Brain microvascular endothelial cell (primary cell): Measurements from ENCODE around the gene TRIM67.

Source experiments
- DNase-seq: peaks from one replicate; pipeline ENCODE4 v3.0.0-alpha.2; 2020
- H3K27ac ChIP-seq: fragments of 250-450 bp; sonication (Bioruptor Pico); 2 replicates; pipeline ENCODE4 v1.5.1; 2020; ENCODE audit warnings: mild to moderate bottlenecking, moderate library complexity
- H3K27me3 ChIP-seq: fragments of 250-450 bp; sonication (Bioruptor Pico); replicated peaks from 2 replicates; pipeline ENCODE4 v1.5.1; 2020; ENCODE audit warnings: mild to moderate bottlenecking
- H3K36me3 ChIP-seq: fragments of 250-450 bp; sonication (Bioruptor Pico); replicated peaks from 2 replicates; pipeline ENCODE4 v1.5.1; 2020; ENCODE audit warnings: mild to moderate bottlenecking
- H3K4me3 ChIP-seq: 2 replicates; pipeline ENCODE4 v1.5.1; 2011; ENCODE audit warnings: low read depth, mild to moderate bottlenecking, control low read depth, low read length, moderate library complexity
- in situ Hi-C: cut with HindIII; loops from 2 replicates; pipeline ENCODE4 v1.10.0; 2017; ENCODE audit warnings: low sequenced_read_pairs, low pct_ligation_motif_present
- TF ChIP-seq, protein P1 (sequence below): IDR thresholded peaks from 2 replicates; pipeline ENCODE4 v1.5.1; 2011; ENCODE audit warnings: low read depth, mild to moderate bottlenecking, moderate library complexity, low read length, control low read depth, inconsistent platforms; ENCODE audit errors: missing control alignments

Gene TRIM67

DNA sequence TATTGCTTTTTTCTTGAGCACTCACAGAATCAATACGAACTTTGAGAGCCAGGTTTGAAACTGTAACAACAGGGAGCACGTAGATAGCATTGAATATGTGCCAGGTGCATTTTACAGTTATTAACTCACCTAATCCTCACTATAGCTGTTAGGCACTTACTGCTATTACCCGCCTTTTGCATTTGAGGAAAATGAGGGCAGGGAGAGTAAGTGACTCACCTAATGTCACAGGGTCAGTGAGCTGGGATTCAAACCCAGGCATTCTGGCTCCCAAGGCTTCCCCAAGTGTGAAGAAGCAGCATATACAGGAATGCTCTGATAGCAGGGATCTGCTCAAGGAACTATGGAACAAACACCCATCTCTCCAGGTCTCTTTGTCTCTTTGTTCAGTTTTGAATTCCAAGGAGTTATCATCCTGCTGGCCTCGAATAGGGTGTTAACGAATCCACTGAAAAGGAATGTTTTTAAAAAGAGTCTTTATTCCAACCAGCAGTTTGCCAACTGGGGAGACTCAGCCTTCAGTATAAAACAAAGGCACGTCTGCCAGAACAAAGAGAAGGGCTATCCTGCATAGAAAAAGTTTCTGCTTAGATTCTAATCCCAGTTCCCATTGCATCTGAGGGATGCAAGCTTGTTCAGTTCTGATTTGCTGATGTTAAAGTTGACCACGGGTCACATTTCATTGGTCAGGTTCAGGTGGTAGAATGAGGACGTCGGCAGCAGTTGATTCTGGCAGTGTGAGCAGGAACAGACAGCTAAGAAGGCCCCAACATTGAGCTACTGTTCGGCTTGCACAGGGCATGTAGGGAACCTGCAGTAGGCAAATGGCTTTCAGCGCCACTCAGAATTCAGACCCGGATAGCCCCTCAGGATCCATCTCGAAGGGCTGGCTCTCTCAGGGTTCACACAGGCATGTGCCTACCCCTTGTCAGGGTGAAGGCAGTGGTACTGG lies 22.1 kb downstream of the TRIM67 start:
- H3K27me3 ChIP-seq, result peaks cover 20% of the 10 kb centered on the region
- H3K4me3 ChIP-seq, result no peak overlapping the region
- TF ChIP-seq, protein P1, sequence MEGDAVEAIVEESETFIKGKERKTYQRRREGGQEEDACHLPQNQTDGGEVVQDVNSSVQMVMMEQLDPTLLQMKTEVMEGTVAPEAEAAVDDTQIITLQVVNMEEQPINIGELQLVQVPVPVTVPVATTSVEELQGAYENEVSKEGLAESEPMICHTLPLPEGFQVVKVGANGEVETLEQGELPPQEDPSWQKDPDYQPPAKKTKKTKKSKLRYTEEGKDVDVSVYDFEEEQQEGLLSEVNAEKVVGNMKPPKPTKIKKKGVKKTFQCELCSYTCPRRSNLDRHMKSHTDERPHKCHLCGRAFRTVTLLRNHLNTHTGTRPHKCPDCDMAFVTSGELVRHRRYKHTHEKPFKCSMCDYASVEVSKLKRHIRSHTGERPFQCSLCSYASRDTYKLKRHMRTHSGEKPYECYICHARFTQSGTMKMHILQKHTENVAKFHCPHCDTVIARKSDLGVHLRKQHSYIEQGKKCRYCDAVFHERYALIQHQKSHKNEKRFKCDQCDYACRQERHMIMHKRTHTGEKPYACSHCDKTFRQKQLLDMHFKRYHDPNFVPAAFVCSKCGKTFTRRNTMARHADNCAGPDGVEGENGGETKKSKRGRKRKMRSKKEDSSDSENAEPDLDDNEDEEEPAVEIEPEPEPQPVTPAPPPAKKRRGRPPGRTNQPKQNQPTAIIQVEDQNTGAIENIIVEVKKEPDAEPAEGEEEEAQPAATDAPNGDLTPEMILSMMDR, result no peak
- DNase-seq, result no peak
- in situ Hi-C loops, result no loop called here
- no peak overlapping the region for H3K27ac ChIP-seq
- H3K36me3 ChIP-seq, result no peaks in the 10 kb centered on the region

DNA sequence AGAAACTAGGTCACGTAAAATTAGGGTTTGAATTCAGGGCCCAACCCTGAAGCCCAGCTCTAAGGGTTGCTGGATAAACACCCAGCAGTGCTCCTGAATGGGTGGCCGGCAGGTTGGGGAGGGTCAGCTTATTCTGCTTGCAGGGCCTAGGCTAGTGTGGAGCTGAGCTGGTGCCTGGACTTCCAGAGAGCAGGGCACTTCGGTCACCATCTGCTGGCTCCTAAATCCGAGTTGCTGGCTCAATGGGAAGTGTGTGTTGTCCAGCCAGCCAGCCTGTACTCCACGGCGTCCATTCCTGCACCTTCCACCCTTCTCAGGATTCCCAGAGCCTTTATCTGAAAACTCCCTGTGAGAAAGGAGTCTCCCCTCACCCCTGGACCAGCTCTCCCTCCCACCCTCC lies 23.0 kb downstream of the TRIM67 start:
- H3K27me3 ChIP-seq, result peaks cover 20% of the 10 kb centered on the region
- no peak for DNase-seq
- no peak overlapping the region for H3K4me3 ChIP-seq
- H3K36me3 ChIP-seq, result no peaks in the 10 kb centered on the region
- TF ChIP-seq, protein P1, result no peak
- in situ Hi-C loops, result no loop called here
- H3K27ac ChIP-seq, result no peak overlapping the region

DNA sequence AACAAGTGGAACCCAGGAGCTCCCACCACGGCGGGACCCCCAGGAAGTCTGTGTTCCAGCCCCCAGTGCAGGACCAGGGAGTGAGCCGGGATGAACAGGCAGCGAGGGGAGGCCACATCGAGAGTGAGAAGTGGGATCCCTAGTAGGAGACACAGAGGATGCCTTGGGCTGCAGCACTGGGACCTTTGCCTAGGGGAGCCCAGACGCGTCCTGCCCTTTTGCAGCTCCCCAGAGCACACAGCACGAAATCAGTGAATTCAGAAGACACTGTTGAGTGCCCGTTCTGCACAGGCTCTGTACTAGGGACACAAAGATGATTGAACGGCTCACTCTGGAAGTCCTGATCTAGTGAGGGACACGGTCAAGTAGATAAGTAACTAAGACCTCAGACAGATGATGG lies 23.5 kb downstream of the TRIM67 start:
- Histone ChIP-seq H3K36me3 (no peaks in the 10 kb centered on the region), H3K27ac (no peak overlapping the region), H3K4me3 (no peak overlapping the region), H3K27me3 (peaks cover 20% of the 10 kb centered on the region)
- in situ Hi-C loops, result no loop called here
- DNase-seq, result no peak
- TF ChIP-seq, protein P1, result no peak

- Histone ChIP-seq H3K36me3 (no peaks in the 10 kb centered on the region), H3K27ac (no peak overlapping the region), H3K27me3 (peaks cover 16% of the 10 kb centered on the region), H3K4me3 (no peak overlapping the region)
- in situ Hi-C loops, result no loop called here
- TF ChIP-seq, protein P1, result no peak
- no peak for DNase-seq
These were observed 24.7 kb downstream of the TRIM67 start for GRCh38 chr1:231186356-231187115.

DNA sequence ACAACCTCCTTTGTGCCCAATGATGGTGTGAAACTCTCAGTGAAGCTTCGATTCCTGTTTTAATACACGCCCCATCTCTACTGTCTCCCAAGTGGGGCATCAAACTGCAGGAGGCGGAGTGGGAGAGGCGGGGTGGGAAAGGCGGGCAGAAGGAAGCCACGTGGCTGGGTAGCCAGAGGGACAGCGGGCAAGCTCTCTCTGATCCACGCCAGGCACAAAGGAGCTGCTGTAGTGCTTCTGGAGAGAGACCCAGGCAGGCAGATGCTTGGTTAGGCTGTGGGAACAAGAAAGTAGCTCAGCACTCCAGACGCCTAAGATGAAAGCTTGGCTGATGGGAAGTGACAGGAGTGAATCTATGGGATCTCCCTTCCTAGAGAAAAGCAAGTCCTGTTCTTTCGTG lies 25.7 kb downstream of the TRIM67 start:
- H3K27ac ChIP-seq, result no peak overlapping the region
- in situ Hi-C loops, result no loop called here
- H3K36me3 ChIP-seq, result no peaks in the 10 kb centered on the region
- TF ChIP-seq, protein P1, result no peak
- H3K27me3 ChIP-seq, result peaks cover 12% of the 10 kb centered on the region
- H3K4me3 ChIP-seq, result no peak overlapping the region
- no peak for DNase-seq
